OCI-LY7 (cell line): ENCODE results near the gene DOHH. TPM values are rescaled to one million over a fixed set of nuclear protein-coding genes. Genes with fewer than 3 reads are reported as not detected.

ENCODE experiments used
- BruUV-seq: library from RNA; stranded (reverse); fragments of 400-500 nt; replicated peaks from 2 replicates; lab custom pipeline; 2021; lab: Mats Ljungman, UMichigan
- CTCF ChIA-PET: fragments of 300-600 bp; sonication (Branson Sonifier 250); formaldehyde crosslinking; loops from one replicate; lab custom pipeline; 2022; ENCODE audit warnings: antibody characterized with exemption; ENCODE audit not compliant: unreplicated experiment; lab: Charles Lee
- POLR2A ChIA-PET: fragments of 300-600 bp; sonication (Branson Sonifier 250); formaldehyde crosslinking; loops from one replicate; lab custom pipeline; 2022; ENCODE audit warnings: antibody characterized with exemption; lab: Charles Lee
- DNase-seq: peaks from one replicate; pipeline ENCODE4 v3.0.0-alpha.2; 2015; ENCODE audit warnings: low spot score
- H2AFZ ChIP-seq: fragments of 200-600 bp; sonication (generic), shearing (Covaris generic); 2 replicates; pipeline ENCODE4 v1.6.1; 2014; ENCODE audit warnings: mild to moderate bottlenecking, antibody characterized with exemption, low read length, moderate library complexity
- H3K27ac ChIP-seq: fragments of 200-600 bp; sonication (generic); 2 replicates; pipeline ENCODE4 v1.5.1; 2014; ENCODE audit warnings: mixed run types, low read depth, mild to moderate bottlenecking, moderate library complexity, low read length, inconsistent platforms; ENCODE audit not compliant: poor library complexity, severe bottlenecking
- H3K36me3 ChIP-seq: fragments of 200-600 bp; sonication (generic); 2 replicates; pipeline ENCODE4 v1.6.1; 2014; ENCODE audit warnings: mild to moderate bottlenecking, antibody characterized with exemption, low read length, moderate library complexity, mixed read lengths; ENCODE audit not compliant: insufficient read depth
- H3K4me1 ChIP-seq: fragments of 200-600 bp; sonication (generic); 2 replicates; pipeline ENCODE4 v1.5.1; 2014; ENCODE audit warnings: mild to moderate bottlenecking, low read length; ENCODE audit not compliant: insufficient read depth, poor library complexity, severe bottlenecking
- H3K4me2 ChIP-seq: fragments of 200-600 bp; sonication (generic); 2 replicates; pipeline ENCODE4 v1.6.1; 2014; ENCODE audit warnings: mild to moderate bottlenecking, low read length
- H3K4me3 ChIP-seq: fragments of 200-600 bp; sonication (generic); 2 replicates; pipeline ENCODE4 v1.5.1; 2014; ENCODE audit warnings: mild to moderate bottlenecking, low read depth, low read length; ENCODE audit not compliant: poor library complexity, severe bottlenecking
- H3K79me2 ChIP-seq: fragments of 200-600 bp; sonication (generic); 2 replicates; pipeline ENCODE4 v1.6.1; 2016; ENCODE audit warnings: low read depth, mild to moderate bottlenecking, low read length, moderate library complexity, mixed read lengths; ENCODE audit not compliant: insufficient read depth
- H3K9me2 ChIP-seq: fragments of 200-600 bp; sonication (generic); 2 replicates; pipeline ENCODE4 v1.6.1; 2016; ENCODE audit warnings: mild to moderate bottlenecking, low read length, mixed read lengths; ENCODE audit not compliant: insufficient read depth
- H3K9me3 ChIP-seq: fragments of 200-600 bp; sonication (generic); 2 replicates; pipeline ENCODE4 v1.6.1; 2014; ENCODE audit warnings: mild to moderate bottlenecking, mixed run types, low read length, mixed read lengths
- H4K20me1 ChIP-seq: fragments of 200-600 bp; sonication (generic); 2 replicates; pipeline ENCODE4 v1.6.1; 2014; ENCODE audit warnings: mild to moderate bottlenecking, antibody characterized with exemption, low read length, moderate library complexity, mixed read lengths; ENCODE audit not compliant: insufficient read depth
- CTCF ChIP-seq: fragments of 200-600 bp; sonication (generic); conservative IDR thresholded peaks from 2 replicates; pipeline ENCODE4 v1.5.1; 2014; ENCODE audit warnings: mild to moderate bottlenecking, antibody characterized with exemption, low read length, moderate library complexity, mixed read lengths
- EZH2phosphoT487 ChIP-seq: fragments of 200-600 bp; sonication (generic); IDR thresholded peaks from 2 replicates; pipeline ENCODE4 v1.6.1; 2018; ENCODE audit warnings: low read depth, borderline replicate concordance, mild to moderate bottlenecking, mixed run types, antibody characterized with exemption, low read length, moderate library complexity, mixed read lengths
- intact Hi-C: fragments of 100-400 bp; cut with micrococcal nuclease; formaldehyde crosslinking; loops from one replicate; pipeline ENCODE4 v1.10.0; 2022; ENCODE audit not compliant: unreplicated experiment
- total RNA-seq, 2 experiments: library from RNA; depleted of rRNA in 1 of 2; stranded (reverse); fragments of >200 nt in 1 of 2; shearing (Covaris generic) in 1 of 2; gene quantifications; 2 replicates each; pipeline ENCODE4 v1.2.3, GENCODE V29; 2014 to 2022

DOHH gene
- total RNA-seq, 2 experiments from 2014 or later, result 11.3 to 13.1 TPM

GRCh38 chr19:3497757-3498520 lies 2.5 kb downstream of the DOHH start:
- TF ChIP-seq EZH2phosphoT487 (no peak), CTCF (no peak)
- Histone ChIP-seq H3K36me3 (peaks cover 38% of the 10 kb centered on the region), H3K27ac (no peak overlapping the region), H4K20me1 (no peaks in the 10 kb centered on the region), H3K4me1 (peaks cover 16% of the 10 kb centered on the region), H3K79me2 (peaks cover 20% of the 10 kb centered on the region), H3K4me2 (no peak overlapping the region), H2AFZ (no peak overlapping the region), H3K4me3 (no peak overlapping the region), H3K9me2 (no peaks in the 10 kb centered on the region), H3K9me3 (no peaks in the 10 kb centered on the region)
- ChIA-PET CTCF (no interaction called here), POLR2A (no interaction called here)
- DNase-seq, result no peak
- no TSS peak for BruUV-seq
- intact Hi-C loops, result no loop called here

GRCh38 chr19:3496392-3497273 lies 3.8 kb downstream of the DOHH start:
- intact Hi-C loops, result no loop called here
- peaks cover 20% of the 10 kb centered on the region for H3K79me2 ChIP-seq
- no peaks in the 10 kb centered on the region for H3K9me3 ChIP-seq
- TF ChIP-seq CTCF (no peak), EZH2phosphoT487 (no peak)
- H2AFZ ChIP-seq, result no peak overlapping the region
- no peak for DNase-seq
- ChIA-PET POLR2A (no interaction called here), CTCF (no interaction called here)
- no peak overlapping the region for H3K4me2 ChIP-seq
- BruUV-seq, result no TSS peak
- H3K9me2 ChIP-seq, result no peaks in the 10 kb centered on the region
- H4K20me1 ChIP-seq, result no peaks in the 10 kb centered on the region
- no peak overlapping the region for H3K4me3 ChIP-seq
- no peak overlapping the region for H3K27ac ChIP-seq
- H3K4me1 ChIP-seq, result peaks cover 16% of the 10 kb centered on the region
- peaks cover 51% of the 10 kb centered on the region for H3K36me3 ChIP-seq
